LNCaP clone FGC (cell line): ENCODE data around the gene CCDC92B.

Source experiments
- DNase-seq: peaks from one replicate; pipeline ENCODE4 v3.0.0-alpha.2; 2011; ENCODE audit warnings: low read depth
- H3K4me3 ChIP-seq: 2 replicates; pipeline ENCODE4 v1.5.1; 2011; ENCODE audit warnings: mild to moderate bottlenecking, low read depth, low read length, control low read depth
- TF ChIP-seq, protein P1 (sequence below): IDR thresholded peaks from 2 replicates; pipeline ENCODE4 v1.5.1; 2012; ENCODE audit warnings: mild to moderate bottlenecking; ENCODE audit not compliant: control insufficient read depth, insufficient read depth; ENCODE audit errors: extremely low read depth

The CCDC92B gene

DNA sequence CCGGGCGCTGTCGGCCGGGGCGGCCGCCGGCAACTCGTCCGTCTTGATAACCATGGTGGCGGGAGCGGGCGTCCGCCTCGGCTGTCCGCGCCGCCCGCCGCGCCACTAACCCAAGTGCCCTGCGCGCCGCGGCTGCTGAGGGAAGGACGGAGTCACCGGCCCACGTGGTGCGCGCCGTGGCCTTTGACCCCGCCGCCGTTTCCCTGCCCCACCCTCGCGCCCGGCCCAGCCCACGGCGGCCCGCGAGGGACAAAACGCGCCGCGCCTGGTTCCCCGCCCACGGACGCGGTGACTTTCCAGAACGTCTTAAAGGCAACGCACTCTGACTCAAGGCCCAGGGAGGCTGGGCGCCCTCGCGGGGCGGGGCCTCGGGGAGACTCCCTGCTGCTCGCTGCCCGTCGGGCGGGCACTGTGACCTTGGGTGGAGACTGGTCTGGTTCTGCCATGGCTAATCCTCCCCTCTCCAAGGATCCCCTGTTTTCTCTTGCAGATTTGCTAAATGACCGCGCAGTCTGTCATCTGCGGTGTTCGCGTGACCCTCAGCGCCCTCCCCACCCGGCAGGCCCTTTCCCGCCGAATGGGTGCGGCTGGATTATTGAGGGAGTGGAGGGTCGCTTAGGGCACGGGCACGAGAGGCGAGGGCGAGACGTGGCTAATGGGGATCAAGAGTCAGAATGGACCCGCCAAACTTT, 37.7 kb downstream of the CCDC92B start, which contains the start of gene CLUH:
Gene CLUH, minus strand, starts transcription at position 157 of the 692 bp plus-strand sequence. Its CDS starts 103 bp downstream, at position 54.
- TF ChIP-seq, protein P1, sequence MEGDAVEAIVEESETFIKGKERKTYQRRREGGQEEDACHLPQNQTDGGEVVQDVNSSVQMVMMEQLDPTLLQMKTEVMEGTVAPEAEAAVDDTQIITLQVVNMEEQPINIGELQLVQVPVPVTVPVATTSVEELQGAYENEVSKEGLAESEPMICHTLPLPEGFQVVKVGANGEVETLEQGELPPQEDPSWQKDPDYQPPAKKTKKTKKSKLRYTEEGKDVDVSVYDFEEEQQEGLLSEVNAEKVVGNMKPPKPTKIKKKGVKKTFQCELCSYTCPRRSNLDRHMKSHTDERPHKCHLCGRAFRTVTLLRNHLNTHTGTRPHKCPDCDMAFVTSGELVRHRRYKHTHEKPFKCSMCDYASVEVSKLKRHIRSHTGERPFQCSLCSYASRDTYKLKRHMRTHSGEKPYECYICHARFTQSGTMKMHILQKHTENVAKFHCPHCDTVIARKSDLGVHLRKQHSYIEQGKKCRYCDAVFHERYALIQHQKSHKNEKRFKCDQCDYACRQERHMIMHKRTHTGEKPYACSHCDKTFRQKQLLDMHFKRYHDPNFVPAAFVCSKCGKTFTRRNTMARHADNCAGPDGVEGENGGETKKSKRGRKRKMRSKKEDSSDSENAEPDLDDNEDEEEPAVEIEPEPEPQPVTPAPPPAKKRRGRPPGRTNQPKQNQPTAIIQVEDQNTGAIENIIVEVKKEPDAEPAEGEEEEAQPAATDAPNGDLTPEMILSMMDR, result no peak
- H3K4me3 ChIP-seq, result peak within 1 kb of the TSS; percentile 80
- DNase-seq, result peak; percentile 90

DNA sequence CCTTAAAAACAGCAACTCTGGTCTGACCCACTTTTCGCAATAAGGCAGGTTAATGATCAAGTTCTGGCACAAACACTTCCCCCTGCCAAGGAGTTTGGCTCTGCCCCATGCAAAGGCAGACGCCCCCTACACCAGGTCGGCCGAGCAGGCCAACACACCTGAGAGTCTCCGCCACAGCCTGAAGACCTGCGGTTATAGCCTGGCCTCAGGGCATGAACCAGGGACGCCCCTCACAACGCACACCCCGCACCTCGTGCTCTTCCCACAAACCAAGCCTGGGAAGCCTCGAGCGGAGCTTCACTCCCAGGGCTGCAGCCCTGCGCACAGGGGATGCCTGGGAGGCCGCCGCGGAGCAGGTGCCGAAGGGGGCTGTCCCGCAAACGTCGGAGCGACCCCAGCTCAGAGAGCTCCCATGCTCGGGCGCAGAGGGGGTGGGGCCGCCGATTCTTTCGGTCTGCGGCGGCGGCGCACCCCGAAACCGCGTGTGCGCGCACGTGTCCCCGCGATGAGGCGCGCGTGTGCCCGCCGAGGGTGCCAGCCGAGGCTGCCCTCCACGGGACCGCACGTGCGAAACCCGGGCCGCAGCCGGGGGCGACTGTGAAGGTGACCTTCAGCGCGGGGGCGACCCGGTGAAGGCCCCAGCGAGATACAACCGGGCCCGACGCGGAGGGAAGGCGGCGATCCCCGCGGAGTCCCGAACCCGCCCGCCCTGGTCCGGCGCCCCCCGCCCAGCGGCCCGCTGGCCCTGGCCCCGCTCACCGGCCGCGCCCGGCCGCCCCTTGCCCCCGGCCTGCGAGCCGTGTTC, 38.4 kb downstream of the CCDC92B start:
- no peak for DNase-seq
- peak overlapping the region; percentile 80 for H3K4me3 ChIP-seq
- TF ChIP-seq, protein P1, result no peak

DNA sequence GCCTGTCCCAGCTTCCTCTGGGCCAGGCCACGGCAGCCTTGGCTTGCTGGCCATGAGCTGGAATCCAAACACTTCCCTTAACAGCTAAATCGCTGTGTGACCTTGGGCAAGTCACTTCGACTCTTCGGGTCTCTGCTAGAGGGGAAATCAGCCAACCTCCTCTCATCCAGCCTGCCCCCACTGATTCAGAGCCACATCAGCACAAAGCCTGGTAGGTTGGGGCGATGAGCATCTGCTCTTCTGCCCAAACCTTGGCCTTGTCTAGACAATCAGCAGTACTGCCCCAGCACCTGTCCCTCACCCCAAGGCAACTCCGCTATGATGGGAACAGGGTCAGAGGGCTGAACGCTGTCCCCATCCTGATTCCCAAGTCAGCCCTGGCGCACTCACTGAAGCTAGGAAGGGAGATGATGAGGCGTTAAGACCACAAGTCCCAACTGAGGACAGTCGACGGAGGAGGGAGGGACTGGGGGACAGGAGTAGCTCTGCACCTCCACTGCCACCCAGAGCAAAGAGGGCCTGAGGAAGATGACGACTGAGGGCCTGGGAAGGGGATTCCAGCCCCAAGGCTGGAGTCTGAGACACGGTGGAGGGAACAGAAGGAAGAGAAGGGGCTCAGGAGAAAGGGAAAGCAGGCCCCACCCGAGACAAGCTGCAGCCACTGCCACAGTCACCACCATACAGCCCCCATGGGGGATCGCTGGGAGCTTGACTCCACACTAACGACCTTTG, 39.2 kb downstream of the CCDC92B start:
- TF ChIP-seq, protein P1, result no peak
- peak overlapping the region; percentile 80 for H3K4me3 ChIP-seq
- DNase-seq, result no peak

DNA sequence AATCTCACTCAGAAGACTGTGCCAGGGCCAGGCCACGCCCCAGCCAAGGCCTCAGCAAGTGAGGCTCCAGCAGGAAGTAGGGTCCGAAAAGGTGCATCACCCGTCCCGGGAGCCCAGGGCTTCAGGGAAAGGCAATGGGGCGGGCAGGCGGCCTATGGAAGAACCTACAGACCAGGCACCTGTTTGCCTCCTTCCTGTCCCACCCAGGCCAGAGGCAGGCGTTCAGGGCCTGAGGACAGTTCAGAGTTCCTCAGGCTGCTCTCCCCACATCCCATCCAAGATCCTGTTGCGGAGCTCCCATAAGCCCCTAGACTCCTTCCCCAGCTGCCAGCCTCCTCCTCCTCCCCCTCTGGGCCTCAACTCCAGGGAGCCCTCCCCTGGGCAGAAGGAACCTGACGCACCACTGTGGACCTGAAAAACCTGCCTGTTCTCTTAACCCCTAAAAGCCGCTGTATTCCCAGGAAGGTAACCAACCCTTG, 40.2 kb downstream of the CCDC92B start:
- TF ChIP-seq, protein P1, result 0 out of 2 replicates have a peak, but pooled peaks have one; percentile 2
- peak overlapping the region; percentile 80 for H3K4me3 ChIP-seq
- DNase-seq, result peak; percentile 68

DNA sequence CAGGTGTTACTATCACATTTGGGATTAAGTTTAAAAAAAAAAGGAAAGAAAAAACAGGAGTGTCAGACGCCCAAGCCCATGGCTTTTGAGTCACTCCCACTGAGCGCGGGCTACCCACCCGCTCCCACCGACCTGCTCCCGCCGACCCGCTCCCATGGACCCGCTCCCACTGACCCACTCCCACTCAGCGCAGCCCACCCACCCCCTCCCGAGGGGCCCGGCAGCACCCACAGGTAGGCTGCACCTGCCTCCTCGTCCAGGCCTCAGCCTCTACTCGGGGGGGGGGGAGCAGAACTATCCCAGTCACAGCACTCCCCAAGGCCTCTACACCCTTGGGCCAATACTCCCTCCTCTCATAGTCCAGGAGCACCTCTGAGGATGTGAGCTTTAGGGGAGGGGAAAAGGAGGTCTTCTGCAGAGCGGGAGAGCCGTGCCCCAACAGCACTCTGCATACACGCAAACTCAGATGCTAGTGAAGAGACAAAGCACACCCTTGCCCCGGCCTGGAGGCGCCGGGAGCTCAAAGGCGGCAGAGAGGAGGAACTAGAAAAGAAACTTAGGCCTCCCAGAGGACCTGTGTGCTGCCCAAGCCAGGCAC, 40.8 kb downstream of the CCDC92B start:
- DNase-seq, result no peak
- TF ChIP-seq, protein P1, result no peak
- peak overlapping the region; percentile 80 for H3K4me3 ChIP-seq

DNA sequence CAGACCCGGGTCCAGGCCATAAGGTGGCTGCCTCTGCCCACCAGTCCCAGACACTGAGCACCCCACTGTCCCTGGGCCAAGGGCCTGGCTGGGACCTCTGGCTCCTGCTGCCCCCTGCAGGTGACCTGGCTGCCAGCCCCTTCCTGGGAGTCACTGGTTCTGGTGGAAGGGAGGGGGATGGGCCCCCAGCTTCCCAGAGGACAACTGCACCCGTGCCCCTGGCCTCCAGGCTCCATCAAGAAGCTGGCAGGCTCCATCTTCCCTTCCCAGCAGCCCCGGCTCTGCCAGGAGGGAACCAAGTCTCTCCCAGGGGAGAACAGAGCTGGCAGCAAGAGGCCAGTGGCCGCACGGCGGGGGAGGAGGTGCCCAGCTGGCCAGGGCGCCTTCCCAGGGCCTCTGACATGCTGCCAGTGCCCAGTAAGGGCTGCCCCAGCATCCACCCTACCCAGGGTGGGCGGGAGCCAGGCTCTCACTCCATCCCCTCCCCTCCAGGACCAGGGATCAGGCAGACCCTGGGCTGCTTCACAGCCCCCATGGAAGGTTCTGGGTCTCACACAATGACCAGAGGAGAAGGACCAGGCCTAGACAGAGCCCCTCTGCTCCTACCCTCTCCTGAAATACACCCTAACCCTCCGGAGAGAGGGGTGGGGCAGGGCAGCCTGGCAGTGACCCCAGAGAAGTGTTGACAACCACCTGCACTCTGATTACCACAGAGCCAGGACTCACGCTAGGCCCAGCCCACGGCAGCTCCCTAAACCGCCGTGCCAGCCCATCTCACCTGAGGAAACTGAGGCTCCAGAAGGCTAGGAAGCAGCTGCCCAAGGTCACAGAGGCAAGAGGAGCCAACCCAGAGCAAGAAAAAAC, 41.5 kb downstream of the CCDC92B start:
- TF ChIP-seq, protein P1, result peak; percentile 78
- no peak for DNase-seq

More for the DNA sequence above, 41.5 kb downstream of the CCDC92B start:
- H3K4me3 ChIP-seq, result peak overlapping the region; percentile 80
